SU-DHL-6 (cell line): Measurements from ENCODE around the gene HCN4.

Experiments
- CTCF ChIP-seq: fragments of 200-600 bp; sonication (generic); IDR thresholded peaks from one replicate; pipeline ENCODE4 v1.5.1; 2017; ENCODE audit warnings: antibody characterized with exemption, mild to moderate bottlenecking, low read length, moderate library complexity; ENCODE audit not compliant: insufficient read depth, poor library complexity, severe bottlenecking
- EZH2phosphoT487 ChIP-seq: fragments of 200-600 bp; sonication (generic), shearing (Covaris generic); conservative IDR thresholded peaks from 2 replicates; pipeline ENCODE4 v1.6.1; 2018; ENCODE audit warnings: mild to moderate bottlenecking, antibody characterized with exemption, low read length, moderate library complexity, mixed read lengths

GRCh38 chr15:73386238-73386637 is 17.5 kb upstream of the HCN4 start:
- TF ChIP-seq CTCF (no peak), EZH2phosphoT487 (no peak)
